ENCODE measurements around the gene CSNK1D. TPM values are rescaled to one million over a fixed set of nuclear protein-coding genes. Genes with fewer than 3 reads are reported as not detected.
A peak's percentile ranks its signal among the peaks of the same experiment; 100 is the strongest.

CSNK1D gene
- polyA plus RNA-seq, 4 donors, result 111 to 148 (median 137) TPM

DNA sequence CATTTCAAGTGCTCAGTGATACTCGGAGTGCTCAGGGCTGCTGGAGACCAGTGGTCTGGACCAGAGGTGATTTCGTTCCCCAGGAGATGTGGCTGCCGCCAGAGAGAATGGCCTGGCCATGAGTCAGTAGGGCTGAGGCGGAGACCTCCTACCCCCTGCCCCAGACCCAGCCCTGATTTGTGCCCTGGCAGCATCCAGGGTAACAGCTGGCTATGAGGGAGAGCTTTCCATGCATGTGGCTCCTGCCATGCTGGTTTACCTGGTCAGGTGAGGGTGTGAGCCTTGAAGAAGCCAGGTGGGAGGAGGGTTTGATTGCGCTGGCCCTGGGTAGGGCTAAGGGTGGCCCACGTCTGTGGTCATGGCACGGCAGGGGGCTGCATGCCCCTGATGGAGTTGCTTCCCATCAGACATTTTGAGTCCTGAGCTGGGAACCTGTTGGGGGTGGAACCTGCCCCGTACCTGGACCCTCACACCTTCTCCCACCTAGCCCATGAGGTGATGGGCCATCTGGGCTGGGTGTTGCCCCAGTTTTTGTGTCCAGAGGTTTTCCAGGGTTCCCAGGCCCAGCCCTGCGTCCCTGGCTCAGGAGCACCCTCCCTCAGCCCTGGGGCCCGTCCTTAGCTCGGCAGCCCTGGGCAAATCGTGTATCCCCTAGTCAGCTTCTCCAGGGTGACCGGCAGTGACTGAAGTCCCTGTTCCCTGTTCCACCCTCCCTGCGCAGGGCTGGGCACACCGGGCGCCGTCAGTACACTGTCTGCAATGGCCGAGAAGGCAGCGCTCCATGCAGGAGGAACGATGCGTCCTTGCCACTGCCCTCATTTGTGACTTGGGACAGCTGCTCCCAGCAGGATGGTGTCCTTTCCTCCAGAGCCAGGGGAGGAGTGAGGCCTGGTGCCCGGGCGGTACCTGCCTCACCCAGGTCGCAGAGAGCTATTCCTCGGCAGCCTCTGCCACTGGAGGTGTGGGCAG lies 9.0 kb upstream of the CSNK1D start:
- WGBS, 3 donors, result 56 to 78% (median 68%) methylated on average over 25 of the region's 25 CpGs
- Histone ChIP-seq H3K27ac (ENCODE audit: low read depth in 1 of 3, low read length in 2 of 3) (peak overlapping the region in 1 of 3 donors; percentile 57), H3K4me1 (ENCODE audit: control insufficient read depth in 3 of 3, insufficient read depth in 2 of 3, low read depth in 1 of 3, low read length in 2 of 3) (peaks cover 0 to 24% (median 4%) of the 10 kb centered on the region in 3 donors), H3K4me3 (ENCODE audit: low read depth in 1 of 3, low read length in 3 of 3) (no peak overlapping the region), H3K36me3 (ENCODE audit: control insufficient read depth in 3 of 3, insufficient read depth in 2 of 3, low read depth in 1 of 3, low read length in 3 of 3) (peaks cover 0 to 5% (median 0%) of the 10 kb centered on the region in 3 donors), H3K27me3 (ENCODE audit: control insufficient read depth in 3 of 3, insufficient read depth in 3 of 3, low read length in 3 of 3) (no peaks in the 10 kb centered on the region), H3K9me3 (ENCODE audit: control insufficient read depth in 2 of 2, insufficient read depth in 1 of 2, low read depth in 1 of 2, low read length in 1 of 2) (peaks cover 0 to 11% of the 10 kb centered on the region in 2 donors)
- FAIRE-seq (no peak), DNase-seq (no peak)

- H3K27ac ChIP-seq (ENCODE audit: low read depth in 1 of 3, low read length in 2 of 3), result peak overlapping the region in 1 of 3 donors; percentile 57
- peaks cover 0 to 31% (median 4%) of the 10 kb centered on the region in 3 donors for H3K4me1 ChIP-seq (ENCODE audit: control insufficient read depth in 3 of 3, insufficient read depth in 2 of 3, low read depth in 1 of 3, low read length in 2 of 3)
- no peak for FAIRE-seq
- no peak overlapping the region for H3K4me3 ChIP-seq (ENCODE audit: low read depth in 1 of 3, low read length in 3 of 3)
- DNase-seq, result peak in 1 of 2 donors; percentile 80
- peaks cover 0 to 7% of the 10 kb centered on the region in 2 donors for H3K9me3 ChIP-seq (ENCODE audit: control insufficient read depth in 2 of 2, insufficient read depth in 1 of 2, low read depth in 1 of 2, low read length in 1 of 2)
- peaks cover 0 to 8% (median 0%) of the 10 kb centered on the region in 3 donors for H3K36me3 ChIP-seq (ENCODE audit: control insufficient read depth in 3 of 3, insufficient read depth in 2 of 3, low read depth in 1 of 3, low read length in 3 of 3)
- WGBS, 3 donors, result 21 to 66% (median 39%) methylated on average over 22 of the region's 22 CpGs
- H3K27me3 ChIP-seq (ENCODE audit: control insufficient read depth in 3 of 3, insufficient read depth in 3 of 3, low read length in 3 of 3), result no peaks in the 10 kb centered on the region
Measured at GRCh38 chr17:82281502-82282238, 8.2 kb upstream of the CSNK1D start.

DNA sequence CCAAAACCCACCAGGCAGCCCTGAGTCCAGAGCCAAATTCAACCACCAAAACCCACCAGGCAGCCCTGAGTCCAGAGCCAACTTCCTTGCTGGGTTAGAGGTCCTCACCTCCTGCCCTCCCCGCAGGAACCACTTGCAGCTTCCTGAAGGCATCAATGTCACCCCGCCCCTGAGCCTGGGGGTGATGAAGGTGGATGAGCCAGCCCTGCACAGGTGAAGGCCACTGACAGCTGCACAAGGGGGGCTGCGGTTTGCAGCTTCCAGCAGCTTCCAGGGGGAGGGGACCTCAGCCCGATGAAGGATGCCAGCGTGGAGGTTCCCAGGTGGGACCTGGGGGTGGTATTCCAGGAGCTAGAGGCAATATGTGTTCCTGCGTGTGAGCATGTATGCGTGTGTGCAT lies 7.6 kb upstream of the CSNK1D start:
- peaks cover 0 to 7% of the 10 kb centered on the region in 2 donors for H3K9me3 ChIP-seq (ENCODE audit: control insufficient read depth in 2 of 2, insufficient read depth in 1 of 2, low read depth in 1 of 2, low read length in 1 of 2)
- no peaks in the 10 kb centered on the region for H3K27me3 ChIP-seq (ENCODE audit: control insufficient read depth in 3 of 3, insufficient read depth in 3 of 3, low read length in 3 of 3)
- FAIRE-seq (no peak), DNase-seq (no peak)
- no peak overlapping the region for H3K4me3 ChIP-seq (ENCODE audit: low read depth in 1 of 3, low read length in 3 of 3)
- H3K27ac ChIP-seq (ENCODE audit: low read depth in 1 of 3, low read length in 2 of 3), result no peak overlapping the region
- WGBS, 3 donors, result 62 to 74% (median 72%) methylated on average over 7 of the region's 7 CpGs
- H3K4me1 ChIP-seq (ENCODE audit: control insufficient read depth in 3 of 3, insufficient read depth in 2 of 3, low read depth in 1 of 3, low read length in 2 of 3), result peaks cover 0 to 31% (median 4%) of the 10 kb centered on the region in 3 donors
- H3K36me3 ChIP-seq (ENCODE audit: control insufficient read depth in 3 of 3, insufficient read depth in 2 of 3, low read depth in 1 of 3, low read length in 3 of 3), result peaks cover 0 to 12% (median 0%) of the 10 kb centered on the region in 3 donors

DNA sequence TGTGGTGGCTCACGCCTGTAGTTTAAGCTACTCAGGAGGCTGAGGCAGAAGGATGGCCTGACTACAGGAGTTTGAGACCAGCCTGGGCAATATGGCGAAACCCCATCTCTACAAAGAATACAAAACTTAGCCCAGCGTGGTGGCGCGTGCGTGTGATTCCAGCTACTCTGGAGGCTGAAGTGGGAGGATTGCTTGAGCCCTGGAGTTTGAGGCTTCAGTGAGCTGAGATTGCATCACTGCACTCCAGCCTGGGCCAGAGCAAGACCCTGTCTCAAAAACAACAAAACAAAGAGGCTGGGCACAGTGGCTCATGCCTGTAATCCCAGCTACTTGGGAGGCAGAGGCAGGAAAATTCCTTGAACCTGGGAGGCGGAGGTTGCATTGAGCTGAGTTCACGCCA lies 7.0 kb upstream of the CSNK1D start:
- no peaks in the 10 kb centered on the region for H3K27me3 ChIP-seq (ENCODE audit: control insufficient read depth in 3 of 3, insufficient read depth in 3 of 3, low read length in 3 of 3)
- no peak overlapping the region for H3K27ac ChIP-seq (ENCODE audit: low read depth in 1 of 3, low read length in 2 of 3)
- H3K9me3 ChIP-seq (ENCODE audit: control insufficient read depth in 2 of 2, insufficient read depth in 1 of 2, low read depth in 1 of 2, low read length in 1 of 2), result peaks cover 0 to 7% of the 10 kb centered on the region in 2 donors
- H3K36me3 ChIP-seq (ENCODE audit: control insufficient read depth in 3 of 3, insufficient read depth in 2 of 3, low read depth in 1 of 3, low read length in 3 of 3), result peaks cover 0 to 12% (median 0%) of the 10 kb centered on the region in 3 donors
- no peak for DNase-seq
- FAIRE-seq, result no peak
- H3K4me1 ChIP-seq (ENCODE audit: control insufficient read depth in 3 of 3, insufficient read depth in 2 of 3, low read depth in 1 of 3, low read length in 2 of 3), result peaks cover 0 to 31% (median 4%) of the 10 kb centered on the region in 3 donors
- no peak overlapping the region for H3K4me3 ChIP-seq (ENCODE audit: low read depth in 1 of 3, low read length in 3 of 3)
- 93 to 99% (median 95%) methylated on average over 8 of the region's 8 CpGs for WGBS, 3 donors

DNA sequence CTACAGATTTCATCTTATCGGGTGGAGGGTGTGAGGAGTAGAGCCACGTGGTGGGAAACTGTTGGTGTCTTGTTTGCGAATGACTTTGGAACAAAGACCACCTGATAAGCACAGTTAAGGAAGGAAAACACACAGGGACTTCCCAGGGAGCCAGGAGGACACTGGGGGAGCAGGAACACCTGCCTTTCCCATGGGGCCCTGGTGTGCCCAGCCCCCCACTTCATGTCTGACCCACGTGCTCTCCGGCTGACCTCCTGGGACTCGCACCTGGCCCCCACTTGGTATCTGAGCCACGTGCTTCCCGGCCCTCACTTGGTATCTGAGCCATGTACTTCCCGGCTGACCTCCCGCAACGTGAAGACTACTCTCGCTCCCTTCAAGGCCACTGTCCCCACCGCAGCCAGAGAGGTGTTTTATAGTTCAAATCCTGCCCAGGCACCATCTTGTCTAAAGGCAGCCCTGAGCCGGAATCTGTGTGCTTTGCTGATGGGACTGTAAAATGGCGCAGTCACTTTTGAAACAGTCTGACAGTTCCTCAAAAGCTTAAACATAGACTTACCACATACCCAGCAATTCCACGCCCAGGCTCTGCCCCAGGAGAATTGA lies 5.4 kb upstream of the CSNK1D start:
- WGBS, 3 donors, result 28 to 62% (median 43%) methylated on average over 16 of the region's 16 CpGs
- no peak overlapping the region for H3K4me3 ChIP-seq (ENCODE audit: low read depth in 1 of 3, low read length in 3 of 3)
- H3K4me1 ChIP-seq (ENCODE audit: control insufficient read depth in 3 of 3, insufficient read depth in 2 of 3, low read depth in 1 of 3, low read length in 2 of 3), result peaks cover 0 to 37% (median 4%) of the 10 kb centered on the region in 3 donors
- FAIRE-seq (no peak), DNase-seq (peak in 1 of 2 donors; percentile 83)
- no peaks in the 10 kb centered on the region for H3K27me3 ChIP-seq (ENCODE audit: control insufficient read depth in 3 of 3, insufficient read depth in 3 of 3, low read length in 3 of 3)
- peaks cover 0 to 14% (median 0%) of the 10 kb centered on the region in 3 donors for H3K36me3 ChIP-seq (ENCODE audit: control insufficient read depth in 3 of 3, insufficient read depth in 2 of 3, low read depth in 1 of 3, low read length in 3 of 3)
- peak overlapping the region in 2 of 3 donors; percentile 55 to 73 for H3K27ac ChIP-seq (ENCODE audit: low read depth in 1 of 3, low read length in 2 of 3)
- H3K9me3 ChIP-seq (ENCODE audit: control insufficient read depth in 2 of 2, insufficient read depth in 1 of 2, low read depth in 1 of 2, low read length in 1 of 2), result peaks cover 0 to 7% of the 10 kb centered on the region in 2 donors

- 69 to 76% (median 75%) methylated on average over 9 of the region's 9 CpGs for WGBS, 3 donors
- Histone ChIP-seq H3K4me3 (ENCODE audit: low read depth in 1 of 3, low read length in 3 of 3) (no peak overlapping the region), H3K36me3 (ENCODE audit: control insufficient read depth in 3 of 3, insufficient read depth in 2 of 3, low read depth in 1 of 3, low read length in 3 of 3) (peaks cover 0 to 14% (median 0%) of the 10 kb centered on the region in 3 donors), H3K27me3 (ENCODE audit: control insufficient read depth in 3 of 3, insufficient read depth in 3 of 3, low read length in 3 of 3) (no peaks in the 10 kb centered on the region), H3K9me3 (ENCODE audit: control insufficient read depth in 2 of 2, insufficient read depth in 1 of 2, low read depth in 1 of 2, low read length in 1 of 2) (peaks cover 0 to 7% of the 10 kb centered on the region in 2 donors), H3K27ac (ENCODE audit: low read depth in 1 of 3, low read length in 2 of 3) (peak overlapping the region in 1 of 3 donors; percentile 73), H3K4me1 (ENCODE audit: control insufficient read depth in 3 of 3, insufficient read depth in 2 of 3, low read depth in 1 of 3, low read length in 2 of 3) (peaks cover 0 to 37% (median 4%) of the 10 kb centered on the region in 3 donors)
- peak in 1 of 2 donors; percentile 46 for DNase-seq
- FAIRE-seq, result no peak
Measured at GRCh38 chr17:82278308-82278707, 4.8 kb upstream of the CSNK1D start.

GRCh38 chr17:82277851-82278250 lies 4.4 kb upstream of the CSNK1D start:
- H3K4me3 ChIP-seq (ENCODE audit: low read depth in 1 of 3, low read length in 3 of 3), result no peak overlapping the region
- no peaks in the 10 kb centered on the region for H3K27me3 ChIP-seq (ENCODE audit: control insufficient read depth in 3 of 3, insufficient read depth in 3 of 3, low read length in 3 of 3)
- H3K36me3 ChIP-seq (ENCODE audit: control insufficient read depth in 3 of 3, insufficient read depth in 2 of 3, low read depth in 1 of 3, low read length in 3 of 3), result peaks cover 0 to 14% (median 0%) of the 10 kb centered on the region in 3 donors
- peaks cover 0 to 33% (median 4%) of the 10 kb centered on the region in 3 donors for H3K4me1 ChIP-seq (ENCODE audit: control insufficient read depth in 3 of 3, insufficient read depth in 2 of 3, low read depth in 1 of 3, low read length in 2 of 3)
- FAIRE-seq (no peak), DNase-seq (no peak)
- WGBS, 3 donors, result 75 to 85% (median 80%) methylated on average over 12 of the region's 12 CpGs
- H3K9me3 ChIP-seq (ENCODE audit: control insufficient read depth in 2 of 2, insufficient read depth in 1 of 2, low read depth in 1 of 2, low read length in 1 of 2), result peaks cover 0 to 7% of the 10 kb centered on the region in 2 donors
- H3K27ac ChIP-seq (ENCODE audit: low read depth in 1 of 3, low read length in 2 of 3), result no peak overlapping the region

DNA sequence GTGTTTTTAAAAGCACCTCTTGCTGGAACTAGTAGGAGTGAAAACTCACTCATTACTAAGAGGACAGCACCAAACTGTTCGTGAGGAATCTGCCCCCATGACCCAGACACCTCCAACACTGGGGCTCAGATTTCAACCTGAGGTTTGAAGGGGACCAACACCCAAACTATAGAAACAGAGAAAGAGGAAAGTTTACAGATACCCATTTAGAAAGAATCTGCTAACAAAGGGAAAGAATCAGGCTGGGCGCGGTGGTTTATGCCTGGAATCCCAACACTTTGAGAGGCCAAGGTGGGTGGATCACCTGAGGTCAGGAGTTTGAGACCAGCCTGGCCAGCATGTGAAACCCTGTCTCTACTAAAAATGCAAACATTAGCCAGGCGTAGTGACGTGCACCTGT lies 3.4 kb upstream of the CSNK1D start:
- FAIRE-seq, result no peak
- DNase-seq, result no peak
- Histone ChIP-seq H3K4me1 (ENCODE audit: control insufficient read depth in 3 of 3, insufficient read depth in 2 of 3, low read depth in 1 of 3, low read length in 2 of 3) (peaks cover under 1 to 34% (median 4%) of the 10 kb centered on the region in 3 donors), H3K27me3 (ENCODE audit: control insufficient read depth in 3 of 3, insufficient read depth in 3 of 3, low read length in 3 of 3) (no peaks in the 10 kb centered on the region), H3K4me3 (ENCODE audit: low read depth in 1 of 3, low read length in 3 of 3) (no peak overlapping the region), H3K36me3 (ENCODE audit: control insufficient read depth in 3 of 3, insufficient read depth in 2 of 3, low read depth in 1 of 3, low read length in 3 of 3) (peaks cover 0 to 19% (median 0%) of the 10 kb centered on the region in 3 donors), H3K27ac (ENCODE audit: low read depth in 1 of 3, low read length in 2 of 3) (no peak overlapping the region), H3K9me3 (ENCODE audit: control insufficient read depth in 2 of 2, insufficient read depth in 1 of 2, low read depth in 1 of 2, low read length in 1 of 2) (peaks cover 0 to 7% of the 10 kb centered on the region in 2 donors)
- WGBS, 3 donors, result 71 to 89% (median 86%) methylated on average over 5 of the region's 5 CpGs
